ENCODE measurements around the gene DYSF. TPM values are rescaled to one million over a fixed set of nuclear protein-coding genes. Genes with fewer than 3 reads are reported as not detected.
"Not testable (repeated sequence)": the region's sequence is repeated elsewhere in the genome, so short reads cannot be mapped to it uniquely, and the experiment has no call there.

DYSF gene
- 9.2 TPM for total RNA-seq
- polyA plus RNA-seq, result 5.8 TPM
- long read RNA-seq, donor 1, result 0 reads
- long read RNA-seq, donor 2, result 0 reads
- long read RNA-seq, donor 3, result 0 reads
- long read RNA-seq, donor 4, result 0 reads
- long read RNA-seq, donor 5, result 0 reads
- long read RNA-seq, donor 6, result 0 reads
- long read RNA-seq, donor 7, result 0 reads
- long read RNA-seq, donor 8, full-length matches to known transcripts, result 1 of 1 reads
- long read RNA-seq, donor 8, partial matches to known transcripts, result 0 of 1 reads
- long read RNA-seq, donor 8, other reads (novel, unspliced or antisense), result 0 of 1 reads
- long read RNA-seq, donor 9, result 0 reads
- long read RNA-seq, donor 10, result 0 reads

DNA sequence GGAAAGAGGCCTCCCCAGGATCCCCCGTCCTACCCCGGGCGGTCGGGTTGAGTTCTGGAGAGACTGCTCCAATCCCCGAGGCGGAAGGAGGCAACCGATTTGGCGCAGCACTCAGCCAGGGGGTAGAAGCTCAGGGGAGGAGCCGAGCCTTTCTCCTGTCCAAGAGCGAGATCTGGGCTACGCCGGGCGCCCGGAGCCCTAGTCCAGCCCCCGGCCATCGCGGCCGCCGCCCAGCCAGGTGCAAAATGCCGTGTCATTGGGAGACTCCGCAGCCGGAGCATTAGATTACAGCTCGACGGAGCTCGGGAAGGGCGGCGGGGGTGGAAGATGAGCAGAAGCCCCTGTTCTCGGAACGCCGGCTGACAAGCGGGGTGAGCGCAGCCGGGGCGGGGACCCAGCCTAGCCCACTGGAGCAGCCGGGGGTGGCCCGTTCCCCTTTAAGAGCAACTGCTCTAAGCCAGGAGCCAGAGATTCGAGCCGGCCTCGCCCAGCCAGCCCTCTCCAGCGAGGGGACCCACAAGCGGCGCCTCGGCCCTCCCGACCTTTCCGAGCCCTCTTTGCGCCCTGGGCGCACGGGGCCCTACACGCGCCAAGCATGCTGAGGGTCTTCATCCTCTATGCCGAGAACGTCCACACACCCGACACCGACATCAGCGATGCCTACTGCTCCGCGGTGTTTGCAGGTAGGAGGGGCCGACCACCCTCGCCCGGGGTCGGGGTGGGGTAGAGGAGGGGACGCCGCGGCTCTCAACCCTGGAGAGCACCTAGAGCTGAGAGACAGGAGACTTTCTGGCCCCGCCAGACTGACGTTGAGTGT lies at the start of gene DYSF:
DYSF (plus strand) TSS at position 158 of the 817 bp plus-strand sequence.
- H3K4me3 ChIP-seq (ENCODE audit: low read length in 2 of 2), result peak within 1 kb of the TSS; percentile 9 to 13
- H3K27me3 ChIP-seq (ENCODE audit: control insufficient read depth in 2 of 2, insufficient read depth in 1 of 2, low read length in 1 of 2), result peaks cover 12 to 44% of the 10 kb centered on the region in 2 donors
- H3K36me3 ChIP-seq (ENCODE audit: control insufficient read depth in 2 of 2, insufficient read depth in 2 of 2, low read length in 1 of 2), result no peaks in the 10 kb centered on the region
- no peak within 1 kb of the TSS for H3K27ac ChIP-seq (ENCODE audit: low read depth in 1 of 2, low read length in 1 of 2)
- no peaks in the 10 kb centered on the region for H3K9me3 ChIP-seq (ENCODE audit: control insufficient read depth in 2 of 2, insufficient read depth in 1 of 2, low read length in 1 of 2)
- DNase-seq (ENCODE audit: low read depth in 6 of 9, low spot score in 9 of 9), result no peak
- H3K4me1 ChIP-seq (ENCODE audit: control insufficient read depth in 2 of 2, insufficient read depth in 2 of 2, low read length in 2 of 2), result peaks cover 0 to 23% of the 10 kb centered on the region in 2 donors
- WGBS, result 4% methylated on average over 66 of the region's 66 CpGs

DNA sequence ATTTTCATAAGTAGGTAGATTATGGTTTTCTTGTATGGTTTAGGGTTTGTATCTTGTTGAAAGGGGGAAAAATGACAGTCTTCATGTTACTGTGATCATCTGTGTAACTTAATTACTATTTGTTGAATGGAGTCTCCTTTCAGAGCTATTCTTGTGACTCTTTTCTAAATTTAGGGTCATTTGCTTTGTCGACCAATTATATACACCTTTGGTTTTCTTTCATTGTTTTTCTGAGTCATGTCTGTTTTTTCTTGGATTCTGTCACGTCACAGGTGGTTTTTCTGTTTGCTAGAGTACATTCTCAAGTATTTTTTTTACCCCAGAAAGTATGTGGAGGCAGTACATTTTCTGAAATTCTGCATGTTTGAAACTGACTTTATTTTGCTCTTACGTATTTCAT lies 43.8 kb upstream of the DYSF start:
- Histone ChIP-seq H3K4me1 (ENCODE audit: control insufficient read depth in 2 of 2, insufficient read depth in 2 of 2, low read length in 2 of 2) (no peaks in the 10 kb centered on the region), H3K36me3 (ENCODE audit: control insufficient read depth in 2 of 2, insufficient read depth in 2 of 2, low read length in 1 of 2) (peaks cover 5 to 34% of the 10 kb centered on the region in 2 donors)
- 95% methylated on average over 3 of the region's 3 CpGs for WGBS

DNA sequence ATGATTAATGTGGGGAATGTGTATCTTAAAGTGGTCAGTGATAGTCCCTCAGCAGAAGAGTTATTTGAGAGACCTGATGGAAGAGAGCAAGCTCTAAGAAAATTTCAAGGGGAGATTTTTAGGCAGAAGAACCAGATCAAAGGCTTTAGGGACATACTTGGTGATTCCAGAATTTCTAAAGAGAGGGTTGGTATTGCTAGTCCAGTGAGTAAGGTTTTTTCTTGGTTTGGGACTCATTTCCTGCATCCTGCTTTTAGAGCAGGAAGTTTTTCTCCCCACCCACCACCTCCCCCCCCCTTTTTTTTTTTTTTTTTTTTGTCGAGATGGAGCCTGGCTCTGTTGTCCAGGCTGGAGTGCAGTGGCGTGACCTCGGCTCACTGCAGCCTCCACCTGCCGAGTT lies 42.7 kb upstream of the DYSF start:
- WGBS, result 95% methylated on average over 4 of the region's 4 CpGs
- no peak for DNase-seq (ENCODE audit: low read depth in 6 of 9, low spot score in 9 of 9)
- Histone ChIP-seq H3K9me3 (ENCODE audit: control insufficient read depth in 2 of 2, insufficient read depth in 1 of 2, low read length in 1 of 2) (no peaks in the 10 kb centered on the region), H3K4me3 (ENCODE audit: low read length in 2 of 2) (no peak overlapping the region), H3K27me3 (ENCODE audit: control insufficient read depth in 2 of 2, insufficient read depth in 1 of 2, low read length in 1 of 2) (no peaks in the 10 kb centered on the region), H3K36me3 (ENCODE audit: control insufficient read depth in 2 of 2, insufficient read depth in 2 of 2, low read length in 1 of 2) (peaks cover 3 to 27% of the 10 kb centered on the region in 2 donors), H3K27ac (ENCODE audit: low read depth in 1 of 2, low read length in 1 of 2) (no peak overlapping the region), H3K4me1 (ENCODE audit: control insufficient read depth in 2 of 2, insufficient read depth in 2 of 2, low read length in 2 of 2) (no peaks in the 10 kb centered on the region)

More for the DNA sequence above, 43.8 kb upstream of the DYSF start:
- H3K27ac ChIP-seq (ENCODE audit: low read depth in 1 of 2, low read length in 1 of 2), result no peak overlapping the region
- H3K4me3 ChIP-seq (ENCODE audit: low read length in 2 of 2), result no peak overlapping the region
- H3K9me3 ChIP-seq (ENCODE audit: control insufficient read depth in 2 of 2, insufficient read depth in 1 of 2, low read length in 1 of 2), result no peaks in the 10 kb centered on the region
- DNase-seq (ENCODE audit: low read depth in 6 of 9, low spot score in 9 of 9), result no peak
- no peaks in the 10 kb centered on the region for H3K27me3 ChIP-seq (ENCODE audit: control insufficient read depth in 2 of 2, insufficient read depth in 1 of 2, low read length in 1 of 2)

DNA sequence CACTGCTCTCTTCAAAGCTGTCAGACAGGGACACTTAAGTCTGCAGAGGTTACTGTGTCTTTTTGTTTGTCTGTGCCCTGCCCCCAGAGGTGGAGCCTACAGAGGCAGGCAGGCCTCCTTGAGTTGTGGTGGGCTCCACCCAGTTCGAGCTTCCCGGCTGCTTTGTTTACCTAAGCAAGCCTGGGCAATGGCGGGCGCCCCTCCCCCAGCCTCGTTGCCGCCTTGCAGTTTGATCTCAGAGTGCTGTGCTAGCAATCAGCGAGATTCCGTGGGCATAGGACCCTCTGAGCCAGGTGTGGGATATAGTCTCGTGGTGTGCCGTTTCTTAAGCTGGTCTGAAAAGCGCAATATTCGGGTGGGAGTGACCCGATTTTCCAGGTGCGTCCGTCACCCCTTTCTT lies 36.5 kb upstream of the DYSF start:
- DNase-seq (ENCODE audit: low read depth in 6 of 9, low spot score in 9 of 9); H3K4me1 ChIP-seq (ENCODE audit: control insufficient read depth in 2 of 2, insufficient read depth in 2 of 2, low read length in 2 of 2); H3K36me3 ChIP-seq (ENCODE audit: control insufficient read depth in 2 of 2, insufficient read depth in 2 of 2, low read length in 1 of 2); H3K27me3 ChIP-seq (ENCODE audit: control insufficient read depth in 2 of 2, insufficient read depth in 1 of 2, low read length in 1 of 2); H3K9me3 ChIP-seq (ENCODE audit: control insufficient read depth in 2 of 2, insufficient read depth in 1 of 2, low read length in 1 of 2): not testable (repeated sequence)
- WGBS, result 6% methylated on average over 8 of the region's 15 CpGs
- Histone ChIP-seq H3K4me3 (ENCODE audit: low read length in 2 of 2) (peak overlapping the region in 1 of 2 donors; percentile 10), H3K27ac (ENCODE audit: low read depth in 1 of 2, low read length in 1 of 2) (peak overlapping the region; percentile 50 to 60)

DNA sequence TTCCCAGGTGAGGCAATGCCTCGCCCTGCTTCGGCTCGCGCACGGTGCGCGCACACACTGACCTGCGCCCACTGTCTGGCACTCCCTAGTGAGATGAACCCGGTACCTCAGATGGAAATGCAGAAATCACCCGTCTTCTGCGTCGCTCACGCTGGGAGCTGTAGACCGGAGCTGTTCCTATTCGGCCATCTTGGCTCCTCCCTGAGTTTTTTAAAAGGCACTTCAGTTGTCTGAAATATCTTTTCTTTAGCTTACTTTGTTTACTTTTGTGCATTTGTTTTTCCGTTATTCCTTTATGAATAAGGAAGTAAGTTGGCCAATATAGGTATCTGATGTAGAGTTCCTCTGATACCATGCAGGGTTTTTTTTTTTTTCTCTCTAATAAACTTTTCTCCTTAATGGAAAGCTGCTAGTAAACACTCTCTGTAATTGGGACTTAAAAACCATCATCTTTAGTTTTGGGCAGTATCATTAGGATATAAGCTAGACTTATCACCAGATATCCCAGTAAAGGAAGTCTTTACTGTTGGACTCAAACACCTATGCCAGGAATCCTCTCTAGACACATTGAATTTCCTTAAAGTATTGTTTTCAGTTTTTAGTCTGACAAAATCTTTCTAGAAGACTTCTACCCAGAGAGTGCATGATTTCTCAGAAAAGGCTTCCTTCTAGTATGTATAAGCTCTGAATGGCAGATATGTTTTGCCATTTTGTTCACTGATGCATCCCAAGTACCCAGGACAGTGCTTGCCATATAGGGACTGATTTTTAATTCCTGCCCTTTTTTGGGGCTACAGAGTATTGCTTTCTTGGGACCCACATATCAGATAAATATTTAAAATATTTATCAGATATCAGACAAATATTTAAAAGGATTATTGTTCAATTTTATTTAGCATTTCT lies 35.8 kb upstream of the DYSF start:
- peaks cover 0 to 8% of the 10 kb centered on the region in 2 donors for H3K36me3 ChIP-seq (ENCODE audit: control insufficient read depth in 2 of 2, insufficient read depth in 2 of 2, low read length in 1 of 2)
- peak; percentile 5 to 59 (median 18) for DNase-seq (ENCODE audit: low read depth in 6 of 9, low spot score in 9 of 9)
- H3K4me3 ChIP-seq (ENCODE audit: low read length in 2 of 2), result peak overlapping the region; percentile 10 to 52
- H3K9me3 ChIP-seq (ENCODE audit: control insufficient read depth in 2 of 2, insufficient read depth in 1 of 2, low read length in 1 of 2), result no peaks in the 10 kb centered on the region
- 7% methylated on average over 7 of the region's 16 CpGs for WGBS
- H3K27me3 ChIP-seq (ENCODE audit: control insufficient read depth in 2 of 2, insufficient read depth in 1 of 2, low read length in 1 of 2), result no peaks in the 10 kb centered on the region
- H3K27ac ChIP-seq (ENCODE audit: low read depth in 1 of 2, low read length in 1 of 2), result peak overlapping the region in 1 of 2 donors; percentile 95
- H3K4me1 ChIP-seq (ENCODE audit: control insufficient read depth in 2 of 2, insufficient read depth in 2 of 2, low read length in 2 of 2), result no peaks in the 10 kb centered on the region

DNA sequence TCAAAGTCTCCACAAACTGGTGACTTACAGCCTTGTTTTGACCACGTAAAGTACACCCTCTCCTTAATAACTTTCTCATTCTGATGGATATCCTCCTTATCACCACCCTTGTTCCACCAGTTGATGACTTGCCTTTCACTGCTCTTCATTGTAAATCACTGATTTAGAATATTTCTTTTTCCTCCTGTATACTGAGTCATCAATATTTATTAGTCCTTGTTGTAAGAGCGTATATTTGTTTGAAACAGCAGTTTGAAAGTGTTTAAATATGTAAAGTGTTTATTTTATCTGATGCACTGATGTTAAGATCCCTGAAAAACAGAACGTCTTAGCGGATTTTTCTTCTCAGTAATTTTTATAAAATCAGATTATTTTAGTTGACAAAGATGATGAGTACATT lies 34.2 kb upstream of the DYSF start:
- H3K36me3 ChIP-seq (ENCODE audit: control insufficient read depth in 2 of 2, insufficient read depth in 2 of 2, low read length in 1 of 2), result peaks cover 7 to 23% of the 10 kb centered on the region in 2 donors
- no peaks in the 10 kb centered on the region for H3K9me3 ChIP-seq (ENCODE audit: control insufficient read depth in 2 of 2, insufficient read depth in 1 of 2, low read length in 1 of 2)
- no peaks in the 10 kb centered on the region for H3K27me3 ChIP-seq (ENCODE audit: control insufficient read depth in 2 of 2, insufficient read depth in 1 of 2, low read length in 1 of 2)
- no peak for DNase-seq (ENCODE audit: low read depth in 6 of 9, low spot score in 9 of 9)
- no peak overlapping the region for H3K27ac ChIP-seq (ENCODE audit: low read depth in 1 of 2, low read length in 1 of 2)
- 98% methylated on average over 4 of the region's 4 CpGs for WGBS
- no peak overlapping the region for H3K4me3 ChIP-seq (ENCODE audit: low read length in 2 of 2)
- H3K4me1 ChIP-seq (ENCODE audit: control insufficient read depth in 2 of 2, insufficient read depth in 2 of 2, low read length in 2 of 2), result no peaks in the 10 kb centered on the region

DNA sequence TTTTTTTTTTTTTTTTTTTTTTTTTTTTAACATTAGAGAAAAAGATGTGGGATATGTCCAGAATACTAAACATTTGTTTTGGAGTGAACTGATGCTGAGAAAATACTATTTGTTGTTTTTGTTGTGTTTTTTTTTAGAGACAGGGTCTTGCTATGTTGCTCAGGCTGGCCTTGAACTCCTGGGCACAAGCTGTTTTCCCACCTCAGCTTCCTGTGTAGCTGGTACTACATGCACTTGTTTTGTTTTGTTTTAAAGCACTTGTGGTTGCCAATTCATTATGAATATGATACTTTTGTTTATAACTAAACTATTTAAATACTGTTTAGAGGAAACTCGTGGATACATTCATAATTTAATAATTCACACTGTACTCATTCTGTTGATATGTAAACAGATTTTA lies 33.4 kb upstream of the DYSF start:
- WGBS, result 97% methylated on average over 1 of the region's 1 CpG
- H3K4me1 ChIP-seq (ENCODE audit: control insufficient read depth in 2 of 2, insufficient read depth in 2 of 2, low read length in 2 of 2), result no peaks in the 10 kb centered on the region
- H3K27me3 ChIP-seq (ENCODE audit: control insufficient read depth in 2 of 2, insufficient read depth in 1 of 2, low read length in 1 of 2), result no peaks in the 10 kb centered on the region
- H3K36me3 ChIP-seq (ENCODE audit: control insufficient read depth in 2 of 2, insufficient read depth in 2 of 2, low read length in 1 of 2), result peaks cover 7 to 28% of the 10 kb centered on the region in 2 donors
- H3K9me3 ChIP-seq (ENCODE audit: control insufficient read depth in 2 of 2, insufficient read depth in 1 of 2, low read length in 1 of 2), result no peaks in the 10 kb centered on the region
- DNase-seq (ENCODE audit: low read depth in 6 of 9, low spot score in 9 of 9), result no peak
- no peak overlapping the region for H3K27ac ChIP-seq (ENCODE audit: low read depth in 1 of 2, low read length in 1 of 2)
- H3K4me3 ChIP-seq (ENCODE audit: low read length in 2 of 2), result no peak overlapping the region

DNA sequence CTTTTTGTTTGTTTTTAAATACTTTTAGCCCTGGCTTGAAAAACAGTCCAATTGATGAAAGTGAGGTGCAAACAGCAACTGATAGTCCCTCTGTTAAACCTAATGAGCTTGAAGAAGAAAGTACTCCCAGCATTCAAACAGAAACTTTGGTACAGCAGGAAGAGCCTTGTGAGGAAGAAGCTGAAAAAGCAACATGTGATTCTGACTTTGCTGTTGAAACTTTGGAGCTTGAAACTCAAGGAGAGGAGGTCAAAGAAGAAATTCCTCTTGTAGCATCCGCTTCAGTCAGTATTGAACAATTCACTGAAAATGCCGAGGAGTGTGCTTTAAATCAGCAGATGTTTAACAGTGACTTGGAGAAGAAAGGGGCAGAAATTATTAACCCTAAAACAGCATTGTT lies 30.6 kb upstream of the DYSF start:
- over 99% methylated on average over 2 of the region's 2 CpGs for WGBS
- peaks cover 15 to 45% of the 10 kb centered on the region in 2 donors for H3K36me3 ChIP-seq (ENCODE audit: control insufficient read depth in 2 of 2, insufficient read depth in 2 of 2, low read length in 1 of 2)
- no peaks in the 10 kb centered on the region for H3K27me3 ChIP-seq (ENCODE audit: control insufficient read depth in 2 of 2, insufficient read depth in 1 of 2, low read length in 1 of 2)
- no peak overlapping the region for H3K27ac ChIP-seq (ENCODE audit: low read depth in 1 of 2, low read length in 1 of 2)
- no peaks in the 10 kb centered on the region for H3K4me1 ChIP-seq (ENCODE audit: control insufficient read depth in 2 of 2, insufficient read depth in 2 of 2, low read length in 2 of 2)
- H3K4me3 ChIP-seq (ENCODE audit: low read length in 2 of 2), result no peak overlapping the region
- H3K9me3 ChIP-seq (ENCODE audit: control insufficient read depth in 2 of 2, insufficient read depth in 1 of 2, low read length in 1 of 2), result no peaks in the 10 kb centered on the region
- no peak for DNase-seq (ENCODE audit: low read depth in 6 of 9, low spot score in 9 of 9)
